Fibroblast of lung (primary cell): Measurements from ENCODE around the gene IL17REL.

Source experiments
- EZH2 ChIP-seq: IDR thresholded peaks from 2 replicates; pipeline ENCODE4 v1.5.1; 2012; ENCODE audit warnings: low read length, control low read depth, mild to moderate bottlenecking; ENCODE audit errors: missing control alignments
- TF ChIP-seq, protein P1 (sequence below), 2 donors: IDR thresholded peaks in 1 of 2; conservative IDR thresholded peaks in 1 of 2; 1 replicate in 1 of 2; 2 replicates in 1 of 2; pipeline ENCODE4 v1.5.1; 2011 to 2012; ENCODE audit warnings: low read length in 2 of 2, control low read depth in 1 of 2, inconsistent platforms in 1 of 2, low read depth in 1 of 2, mild to moderate bottlenecking in 1 of 2

- TF ChIP-seq, protein P1, sequence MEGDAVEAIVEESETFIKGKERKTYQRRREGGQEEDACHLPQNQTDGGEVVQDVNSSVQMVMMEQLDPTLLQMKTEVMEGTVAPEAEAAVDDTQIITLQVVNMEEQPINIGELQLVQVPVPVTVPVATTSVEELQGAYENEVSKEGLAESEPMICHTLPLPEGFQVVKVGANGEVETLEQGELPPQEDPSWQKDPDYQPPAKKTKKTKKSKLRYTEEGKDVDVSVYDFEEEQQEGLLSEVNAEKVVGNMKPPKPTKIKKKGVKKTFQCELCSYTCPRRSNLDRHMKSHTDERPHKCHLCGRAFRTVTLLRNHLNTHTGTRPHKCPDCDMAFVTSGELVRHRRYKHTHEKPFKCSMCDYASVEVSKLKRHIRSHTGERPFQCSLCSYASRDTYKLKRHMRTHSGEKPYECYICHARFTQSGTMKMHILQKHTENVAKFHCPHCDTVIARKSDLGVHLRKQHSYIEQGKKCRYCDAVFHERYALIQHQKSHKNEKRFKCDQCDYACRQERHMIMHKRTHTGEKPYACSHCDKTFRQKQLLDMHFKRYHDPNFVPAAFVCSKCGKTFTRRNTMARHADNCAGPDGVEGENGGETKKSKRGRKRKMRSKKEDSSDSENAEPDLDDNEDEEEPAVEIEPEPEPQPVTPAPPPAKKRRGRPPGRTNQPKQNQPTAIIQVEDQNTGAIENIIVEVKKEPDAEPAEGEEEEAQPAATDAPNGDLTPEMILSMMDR (conservative IDR thresholded peaks at IDR 0.05 in 1 of 2, IDR thresholded peaks at IDR 0.05 in 1 of 2; ENCODE audit: low read depth in 1 of 2, low read length in 2 of 2) = no peak
- TF ChIP-seq EZH2 = no peak
These were observed 32.9 kb upstream of the IL17REL start for GRCh38 chr22:50045211-50046018.
